IMR-90 (cell line): Measurements from ENCODE around the gene TBC1D1.

Source experiments
- MAFK ChIP-seq: IDR thresholded peaks from 2 replicates; pipeline ENCODE4 v1.6.1; 2012; ENCODE audit warnings: low read depth, low read length, improper control_type of control experiment
- MXI1 ChIP-seq: IDR thresholded peaks from 2 replicates; pipeline ENCODE4 v1.6.1; 2012; ENCODE audit warnings: low read depth, mild to moderate bottlenecking, low read length, moderate library complexity, borderline replicate concordance
- POLR2A ChIP-seq: IDR thresholded peaks from 2 replicates; pipeline ENCODE4 v1.6.1; 2012; ENCODE audit warnings: mild to moderate bottlenecking, low read depth, low read length
- TF ChIP-seq, protein P1 (sequence below): conservative IDR thresholded peaks from 2 replicates; pipeline ENCODE4 v1.5.1; 2012; ENCODE audit warnings: mild to moderate bottlenecking, low read depth, low read length, improper control_type of control experiment

DNA sequence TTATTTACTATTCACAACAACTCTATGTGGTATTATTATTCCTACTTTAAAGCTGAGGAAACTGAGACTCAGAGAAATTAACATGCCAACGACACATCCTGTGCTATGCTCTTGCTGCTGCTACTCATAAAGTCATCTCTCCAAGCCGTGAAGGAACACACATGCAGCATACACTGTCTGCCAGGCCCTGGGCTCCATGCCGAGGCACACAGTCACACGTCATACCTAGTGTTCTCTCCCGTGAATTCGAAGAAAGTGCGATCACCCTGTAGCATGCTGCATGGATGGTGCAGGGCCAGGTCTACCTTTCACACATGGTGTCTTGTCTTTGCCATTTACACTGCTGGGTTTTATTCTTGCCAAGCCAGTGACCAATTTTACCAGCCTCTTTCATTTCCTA is 34.1 kb downstream of the TBC1D1 start:
- no peak for TF ChIP-seq MAFK
- TF ChIP-seq, protein P1, sequence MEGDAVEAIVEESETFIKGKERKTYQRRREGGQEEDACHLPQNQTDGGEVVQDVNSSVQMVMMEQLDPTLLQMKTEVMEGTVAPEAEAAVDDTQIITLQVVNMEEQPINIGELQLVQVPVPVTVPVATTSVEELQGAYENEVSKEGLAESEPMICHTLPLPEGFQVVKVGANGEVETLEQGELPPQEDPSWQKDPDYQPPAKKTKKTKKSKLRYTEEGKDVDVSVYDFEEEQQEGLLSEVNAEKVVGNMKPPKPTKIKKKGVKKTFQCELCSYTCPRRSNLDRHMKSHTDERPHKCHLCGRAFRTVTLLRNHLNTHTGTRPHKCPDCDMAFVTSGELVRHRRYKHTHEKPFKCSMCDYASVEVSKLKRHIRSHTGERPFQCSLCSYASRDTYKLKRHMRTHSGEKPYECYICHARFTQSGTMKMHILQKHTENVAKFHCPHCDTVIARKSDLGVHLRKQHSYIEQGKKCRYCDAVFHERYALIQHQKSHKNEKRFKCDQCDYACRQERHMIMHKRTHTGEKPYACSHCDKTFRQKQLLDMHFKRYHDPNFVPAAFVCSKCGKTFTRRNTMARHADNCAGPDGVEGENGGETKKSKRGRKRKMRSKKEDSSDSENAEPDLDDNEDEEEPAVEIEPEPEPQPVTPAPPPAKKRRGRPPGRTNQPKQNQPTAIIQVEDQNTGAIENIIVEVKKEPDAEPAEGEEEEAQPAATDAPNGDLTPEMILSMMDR: no peak
- no peak for TF ChIP-seq MXI1
- TF ChIP-seq POLR2A: no peak
